ENCODE measurements around the gene DPYD.

DNA sequence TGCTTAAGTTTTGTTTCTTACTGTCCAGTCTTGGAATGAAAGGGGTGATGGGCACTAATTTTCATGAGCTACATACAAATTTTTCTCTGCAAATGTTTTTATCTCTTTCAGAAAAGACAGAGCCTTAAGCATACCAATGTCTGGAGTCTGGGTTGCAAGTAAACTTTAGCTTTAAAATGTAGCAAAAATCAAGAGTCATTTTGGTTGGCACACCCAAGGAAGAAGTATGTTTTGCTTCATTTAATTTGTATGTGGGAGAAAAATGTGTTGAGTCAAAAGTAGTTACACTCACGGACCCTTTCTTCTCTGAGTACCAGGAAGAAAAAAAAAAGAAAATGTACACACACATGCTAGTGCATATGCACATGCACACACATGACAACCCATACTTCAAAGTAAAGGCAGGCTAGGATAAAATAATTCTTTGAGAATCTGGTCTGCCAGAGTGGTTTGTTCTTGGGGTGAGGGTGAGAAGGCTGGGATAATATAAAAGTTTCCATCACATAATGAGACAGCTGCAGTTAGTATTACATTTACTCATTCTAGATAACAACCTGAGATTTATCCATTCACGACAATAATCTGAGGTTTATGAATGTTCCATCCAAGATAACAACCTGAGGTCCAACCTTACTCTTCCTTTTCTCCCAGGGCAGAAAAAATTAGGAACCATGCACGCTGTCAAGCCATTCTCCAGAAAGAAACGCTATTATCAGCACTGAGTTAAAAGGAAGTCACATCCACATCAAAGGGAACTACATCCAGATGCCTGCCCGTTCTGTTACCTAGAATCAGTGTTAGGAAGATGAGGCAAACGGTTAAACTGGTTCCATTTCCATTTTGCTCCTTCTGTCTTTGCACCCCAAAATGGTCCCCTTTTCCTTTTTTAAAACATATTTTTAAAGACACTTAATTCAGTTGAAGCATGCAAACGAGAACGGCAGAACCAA is 9.3 kb downstream of the DPYD start:
- TF ChIP-seq CTCF (conservative IDR thresholded peaks at IDR 0.05; ENCODE audit: low read length) (no peak), EZH2phosphoT487 (IDR thresholded peaks at IDR 0.05; ENCODE audit: borderline replicate concordance) (no peak)

Measured in Loucy (cell line).